ENCODE measurements around the gene NRG4.
"Not testable (repeated sequence)": the region's sequence is repeated elsewhere in the genome, so short reads cannot be mapped to it uniquely, and the experiment has no call there.

The NRG4 gene

GRCh38 chr15:75925440-75925839 lies 86.8 kb downstream of the NRG4 start:
- no peak for DNase-seq

GRCh38 chr15:75924576-75924975 lies 87.6 kb downstream of the NRG4 start:
- DNase-seq, result no peak

- no peak for DNase-seq
Observed at GRCh38 chr15:75923756-75924155, 88.5 kb downstream of the NRG4 start.

- DNase-seq, result peak; percentile 56
Observed at GRCh38 chr15:75921732-75922703, 90.2 kb downstream of the NRG4 start.

- DNase-seq, result peak; percentile 25
Observed at GRCh38 chr15:75920079-75920478, 92.1 kb downstream of the NRG4 start.

- no peak for DNase-seq
Observed at GRCh38 chr15:75918135-75918534, 94.1 kb downstream of the NRG4 start.

- no peak for DNase-seq
Observed at GRCh38 chr15:75916978-75917377, 95.2 kb downstream of the NRG4 start.

- DNase-seq, result not testable (repeated sequence)
Observed at GRCh38 chr15:75910355-75910754, 101.9 kb downstream of the NRG4 start.

- no peak for DNase-seq
Observed at GRCh38 chr15:75905231-75905630, 107.0 kb downstream of the NRG4 start.

- DNase-seq, result peak; percentile 91
Observed at GRCh38 chr15:75903331-75904239, 108.6 kb downstream of the NRG4 start, which contains the start of gene FBXO22. TSS of gene FBXO22 (plus strand) at chr15:75903878. CDS start at chr15:75903964, 86 bp downstream.

GRCh38 chr15:75902129-75902557 lies 110.1 kb downstream of the NRG4 start:
- DNase-seq, result no peak

GRCh38 chr15:75900577-75900976 lies 111.6 kb downstream of the NRG4 start:
- DNase-seq, result no peak

- DNase-seq, result no peak
Observed at GRCh38 chr15:75895731-75896130, 116.5 kb downstream of the NRG4 start.

GRCh38 chr15:75891895-75892294 lies 120.3 kb downstream of the NRG4 start:
- peak; percentile 85 for DNase-seq
